Type B pancreatic cell (in vitro differentiated cells): ENCODE data around the gene NEGR1. TPM values are rescaled to one million over a fixed set of nuclear protein-coding genes. Genes with fewer than 3 reads are reported as not detected.

Experiments used
- DNase-seq: peaks from one replicate; pipeline ENCODE4 v3.0.0; 2021; ENCODE audit warnings: mixed read lengths; ENCODE audit not compliant: unreplicated experiment; ENCODE audit errors: extremely low spot score
- H3K27ac Mint-ChIP-seq: 2 replicates; pipeline ENCODE4 v1.8.0; 2021; ENCODE audit warnings: mild to moderate bottlenecking, mixed read lengths
- H3K27me3 Mint-ChIP-seq: 2 replicates; pipeline ENCODE4 v1.8.0; 2021; ENCODE audit warnings: mixed read lengths
- H3K36me3 Mint-ChIP-seq: 2 replicates; pipeline ENCODE4 v1.8.0; 2021; ENCODE audit warnings: mixed read lengths
- H3K4me1 Mint-ChIP-seq: one replicate; pipeline ENCODE4 v1.8.0; 2021; ENCODE audit warnings: mixed read lengths; ENCODE audit not compliant: unreplicated experiment
- H3K4me3 Mint-ChIP-seq: 2 replicates; pipeline ENCODE4 v1.8.0; 2021; ENCODE audit warnings: mild to moderate bottlenecking, mixed read lengths
- H3K9me3 Mint-ChIP-seq: 2 replicates; pipeline ENCODE4 v1.8.0; 2021; ENCODE audit warnings: mixed read lengths
- CTCF ChIP-seq: fragments of 200-600 bp; sonication (generic); conservative IDR thresholded peaks from 2 replicates; pipeline ENCODE4 v1.5.0; 2021; ENCODE audit warnings: antibody characterized with exemption, mild to moderate bottlenecking
- total RNA-seq: library from RNA; stranded (reverse); gene quantifications from 2 replicates; pipeline ENCODE4 v1.2.1, GENCODE V29; 2021; ENCODE audit warnings: low replicate concordance

NEGR1 gene
- total RNA-seq, 1 donor from 2014 or later, result 22.5 TPM

DNA sequence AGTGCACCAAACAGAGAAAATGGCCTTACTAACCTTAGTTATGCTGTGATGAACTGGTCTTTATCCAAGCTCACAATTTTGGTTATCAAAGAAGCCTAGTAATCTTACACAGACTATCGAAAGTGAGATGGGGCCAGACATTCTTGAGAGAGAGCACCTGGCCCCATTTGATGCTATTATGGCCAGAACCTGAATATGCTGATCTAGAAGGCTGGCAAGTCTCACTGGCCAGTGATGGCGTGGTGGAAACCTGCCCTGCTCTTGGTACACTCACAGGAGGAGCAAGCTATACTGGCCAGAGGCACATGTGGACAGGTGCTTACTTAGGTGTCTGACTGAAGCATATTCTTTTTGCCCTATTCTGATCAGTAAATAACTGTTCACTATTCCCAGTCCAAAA lies 843.7 kb downstream of the NEGR1 start:
- Mint-ChIP-seq H3K27ac (no peak overlapping the region), H3K27me3 (no peaks in the 10 kb centered on the region)

GRCh38 chr1:71435951-71436350 lies 846.4 kb downstream of the NEGR1 start:
- Mint-ChIP-seq H3K9me3 (no peaks in the 10 kb centered on the region), H3K4me3 (no peak overlapping the region), H3K36me3 (no peaks in the 10 kb centered on the region), H3K27ac (no peak overlapping the region), H3K27me3 (no peaks in the 10 kb centered on the region), H3K4me1 (no peaks in the 10 kb centered on the region)
- no peak for TF ChIP-seq CTCF
- no peak for DNase-seq

More for the DNA sequence above, 843.7 kb downstream of the NEGR1 start:
- H3K36me3 Mint-ChIP-seq, result no peaks in the 10 kb centered on the region
- no peaks in the 10 kb centered on the region for H3K9me3 Mint-ChIP-seq
- DNase-seq, result no peak
- H3K4me3 Mint-ChIP-seq, result no peak overlapping the region
- no peaks in the 10 kb centered on the region for H3K4me1 Mint-ChIP-seq
- no peak for TF ChIP-seq CTCF

- Mint-ChIP-seq H3K36me3 (no peaks in the 10 kb centered on the region), H3K27ac (no peak overlapping the region), H3K4me1 (no peaks in the 10 kb centered on the region), H3K27me3 (no peaks in the 10 kb centered on the region), H3K4me3 (no peak overlapping the region), H3K9me3 (no peaks in the 10 kb centered on the region)
- DNase-seq, result no peak
- no peak for TF ChIP-seq CTCF
These were observed 848.1 kb downstream of the NEGR1 start for GRCh38 chr1:71434240-71434639.

- H3K9me3 Mint-ChIP-seq, result no peaks in the 10 kb centered on the region
These were observed 854.3 kb downstream of the NEGR1 start for GRCh38 chr1:71428029-71428428.

DNA sequence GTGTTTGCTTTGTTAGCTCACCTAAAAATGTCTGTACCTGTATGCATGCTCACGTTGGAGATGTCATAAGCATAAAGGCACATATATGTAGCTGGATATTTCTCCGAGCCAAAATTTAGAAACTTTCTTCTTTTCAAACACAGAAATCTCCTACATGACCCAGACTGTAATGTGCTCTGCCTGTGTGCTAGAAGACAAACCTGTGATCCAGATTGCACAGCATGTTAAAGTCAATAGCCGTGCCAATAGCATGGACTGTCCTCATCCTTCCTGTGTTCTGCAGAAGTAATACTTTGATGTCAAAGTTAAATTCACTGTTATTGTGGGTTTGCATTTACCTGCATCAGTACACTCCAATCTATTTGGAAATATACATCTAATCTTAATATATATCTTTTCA lies 855.3 kb downstream of the NEGR1 start:
- no peaks in the 10 kb centered on the region for H3K27me3 Mint-ChIP-seq
- TF ChIP-seq CTCF, result no peak
- H3K27ac Mint-ChIP-seq, result no peak overlapping the region
- no peaks in the 10 kb centered on the region for H3K4me1 Mint-ChIP-seq
- no peaks in the 10 kb centered on the region for H3K9me3 Mint-ChIP-seq
- H3K4me3 Mint-ChIP-seq, result no peak overlapping the region
- no peak for DNase-seq
- H3K36me3 Mint-ChIP-seq, result no peaks in the 10 kb centered on the region

More at GRCh38 chr1:71428029-71428428, 854.3 kb downstream of the NEGR1 start:
- H3K27me3 Mint-ChIP-seq, result no peaks in the 10 kb centered on the region
- no peak overlapping the region for H3K27ac Mint-ChIP-seq
- TF ChIP-seq CTCF, result no peak
- H3K4me1 Mint-ChIP-seq, result no peaks in the 10 kb centered on the region
- no peaks in the 10 kb centered on the region for H3K36me3 Mint-ChIP-seq
- DNase-seq, result no peak
- H3K4me3 Mint-ChIP-seq, result no peak overlapping the region

GRCh38 chr1:71424536-71424935 lies 857.8 kb downstream of the NEGR1 start:
- Mint-ChIP-seq H3K27me3 (no peaks in the 10 kb centered on the region), H3K4me3 (no peak overlapping the region)

More at GRCh38 chr1:71424536-71424935, 857.8 kb downstream of the NEGR1 start:
- Mint-ChIP-seq H3K9me3 (no peaks in the 10 kb centered on the region), H3K27ac (no peak overlapping the region), H3K36me3 (no peaks in the 10 kb centered on the region), H3K4me1 (no peaks in the 10 kb centered on the region)
- TF ChIP-seq CTCF, result no peak
- no peak for DNase-seq
